ENCODE measurements around the gene RHOB.

The RHOB gene

DNA sequence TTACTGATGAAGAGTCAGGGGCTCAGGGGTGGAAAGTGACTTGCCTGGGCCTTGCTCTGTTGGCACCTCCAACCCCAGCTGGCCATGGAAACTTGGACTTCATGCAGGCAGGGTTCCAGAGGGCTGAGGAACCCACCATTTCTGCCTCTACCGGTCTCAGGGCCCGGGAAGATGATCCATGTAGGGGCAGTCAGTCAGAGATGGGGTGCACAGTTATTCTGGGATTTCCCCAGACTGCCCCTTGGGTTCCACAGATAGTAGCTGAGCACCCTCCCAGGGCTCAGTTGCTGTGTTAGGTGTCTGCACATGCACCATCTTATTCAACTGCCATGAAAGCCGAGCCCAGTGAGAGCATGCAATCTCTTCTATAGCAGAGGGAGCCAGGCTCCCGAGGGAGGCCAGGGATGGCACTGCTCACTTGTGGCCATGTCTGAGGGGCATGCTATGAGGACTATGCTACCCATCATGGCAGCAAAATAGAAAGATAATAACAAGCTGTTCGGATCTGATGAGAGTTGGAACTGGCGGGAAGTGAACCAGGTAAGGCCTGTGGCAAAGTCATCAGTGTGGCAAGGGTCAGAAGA lies 37.3 kb downstream of the RHOB start:
- no peak overlapping the region for H3K4me3 ChIP-seq
- peak overlapping the region; percentile 19 to 79 for H3K27ac ChIP-seq
- no peak for TF ChIP-seq CTCF (IDR thresholded peaks at IDR 0.05)
- DNase-seq (ENCODE audit: low spot score), result peak; percentile 59

- no peak for TF ChIP-seq CTCF (IDR thresholded peaks at IDR 0.05)
- DNase-seq (ENCODE audit: low spot score), result peak; percentile 61
- H3K27ac ChIP-seq, result peak overlapping the region in 1 of 2 donors; percentile 79
- H3K4me3 ChIP-seq, result no peak overlapping the region
These were observed 38.1 kb downstream of the RHOB start for GRCh38 chr2:20484810-20485611.

- TF ChIP-seq CTCF (IDR thresholded peaks at IDR 0.05), result no peak
- H3K4me3 ChIP-seq, result no peak overlapping the region
- H3K27ac ChIP-seq, result peak overlapping the region in 1 of 2 donors; percentile 23
- DNase-seq (ENCODE audit: low spot score), result peak; percentile 69
These were observed 38.9 kb downstream of the RHOB start for GRCh38 chr2:20485612-20486388.

DNA sequence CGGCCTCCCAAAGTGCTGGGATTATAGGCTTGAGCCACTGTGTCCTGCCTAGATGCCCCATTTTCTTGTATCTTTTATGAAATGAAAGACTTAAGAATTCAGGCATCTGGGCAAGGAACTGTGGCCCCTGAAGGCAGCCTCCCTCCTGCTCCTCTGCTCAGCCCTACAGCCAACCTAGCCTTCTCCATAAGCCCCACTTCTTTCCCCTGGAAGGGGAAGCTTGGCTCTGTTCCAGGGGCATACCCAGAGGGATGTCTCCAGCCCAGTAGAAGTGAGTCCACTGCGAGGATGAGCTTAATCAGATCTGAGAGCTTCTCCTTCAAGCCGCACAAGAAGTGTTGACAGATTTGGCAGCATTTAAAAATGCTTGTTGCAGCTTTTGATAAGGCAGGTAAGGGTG lies 39.7 kb downstream of the RHOB start:
- TF ChIP-seq CTCF (IDR thresholded peaks at IDR 0.05), result no peak
- DNase-seq (ENCODE audit: low spot score), result peak; percentile 53
- Histone ChIP-seq H3K4me3 (no peak overlapping the region), H3K27ac (no peak overlapping the region)

DNA sequence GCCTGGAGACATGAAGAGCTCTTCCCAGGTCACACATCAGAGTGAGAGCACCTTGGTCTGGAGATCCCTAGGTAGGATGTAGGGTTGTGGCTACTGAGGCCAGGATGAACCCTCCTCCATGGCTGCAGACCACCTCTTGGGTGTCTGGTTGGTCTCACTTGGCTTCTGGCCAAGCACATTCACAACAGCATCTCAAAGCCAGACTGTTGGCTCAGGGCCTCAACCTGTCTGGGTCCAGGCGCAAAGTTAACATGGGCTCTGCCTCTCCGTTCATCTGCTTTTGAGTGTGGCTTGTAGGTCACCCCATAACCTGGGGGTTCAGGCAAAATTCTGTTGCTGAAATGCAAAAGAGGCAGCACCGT lies 40.1 kb downstream of the RHOB start:
- H3K4me3 ChIP-seq, result no peak overlapping the region
- DNase-seq (ENCODE audit: low spot score), result peak; percentile 65
- H3K27ac ChIP-seq, result no peak overlapping the region
- no peak for TF ChIP-seq CTCF (IDR thresholded peaks at IDR 0.05)

DNA sequence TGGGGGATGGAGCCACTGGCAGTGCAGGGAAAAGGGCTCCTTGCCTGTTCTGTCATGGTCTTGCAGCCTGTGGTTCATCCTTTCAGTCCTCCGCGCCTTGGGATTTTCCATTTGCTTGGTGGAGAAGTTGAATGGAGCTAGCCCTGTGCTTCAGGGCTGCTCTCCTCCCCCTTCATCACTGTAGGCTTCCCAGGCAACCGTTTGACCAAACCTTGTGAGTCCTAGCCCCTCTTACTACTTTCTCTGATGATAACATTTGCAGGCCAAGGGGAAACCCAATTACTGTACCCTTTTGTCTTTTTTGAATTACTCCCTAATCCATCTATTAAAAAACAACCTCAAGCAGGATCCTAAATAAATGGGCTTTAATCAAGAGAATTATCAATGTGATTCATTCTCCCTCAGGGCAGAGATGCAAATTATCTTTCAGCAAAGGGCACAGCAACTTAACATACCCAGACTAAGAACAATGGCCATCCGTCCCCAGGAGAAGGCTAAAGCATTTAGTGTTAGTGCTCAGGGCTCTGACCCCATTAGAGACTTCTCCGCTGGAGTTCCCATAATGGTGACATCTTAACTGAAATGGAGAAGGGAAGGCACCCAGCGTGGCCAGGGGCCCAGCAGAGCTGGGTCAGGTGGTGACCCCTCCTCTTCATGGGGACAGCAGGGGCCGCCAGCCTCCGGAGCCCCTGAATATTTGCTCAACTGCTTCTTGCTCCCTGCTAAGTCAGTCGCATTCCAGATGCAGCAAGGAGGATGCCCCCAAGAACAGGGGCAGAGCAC lies 40.7 kb downstream of the RHOB start:
- DNase-seq (ENCODE audit: low spot score), result no peak
- no peak overlapping the region for H3K4me3 ChIP-seq
- no peak overlapping the region for H3K27ac ChIP-seq
- no peak for TF ChIP-seq CTCF (IDR thresholded peaks at IDR 0.05)

Data from coronary artery (tissue), 2 donors.